GM18909 (cell line): ENCODE data around the gene A1BG.
"Not testable (repeated sequence)": the region's sequence is repeated elsewhere in the genome, so short reads cannot be mapped to it uniquely, and the experiment has no call there.

Experiments
- ATAC-seq: cut with Tn5 transposase; IDR thresholded peaks from one replicate; pipeline ENCODE4 v1.9.1; 2021; ENCODE audit warnings: mild to moderate bottlenecking; ENCODE audit not compliant: unreplicated experiment, poor library complexity

The A1BG gene

GRCh38 chr19:58338825-58339558 is 14.3 kb downstream of the A1BG start:
- no peak for ATAC-seq

GRCh38 chr19:58338336-58338735 is 15.0 kb downstream of the A1BG start:
- no peak for ATAC-seq

GRCh38 chr19:58336820-58337219 is 16.5 kb downstream of the A1BG start:
- ATAC-seq: no peak

GRCh38 chr19:58336216-58336615 is 17.1 kb downstream of the A1BG start:
- ATAC-seq: no peak

GRCh38 chr19:58335630-58336029 is 17.7 kb downstream of the A1BG start:
- no peak for ATAC-seq

GRCh38 chr19:58334691-58335249 is 18.5 kb downstream of the A1BG start:
- no peak for ATAC-seq

- no peak for ATAC-seq
Observed at GRCh38 chr19:58332697-58333096, 20.6 kb downstream of the A1BG start.

- ATAC-seq: no peak
Observed at GRCh38 chr19:58330458-58330857, 22.8 kb downstream of the A1BG start.

- ATAC-seq: no peak
Observed at GRCh38 chr19:58328999-58329398, 24.3 kb downstream of the A1BG start.

GRCh38 chr19:58326914-58327726 is 26.2 kb downstream of the A1BG start, which contains the start of gene ZSCAN22:
TSS of gene ZSCAN22 (plus strand) at chr19:58326994. CDS start at chr19:58334803, 7,809 bp downstream.
- ATAC-seq: peak; percentile 87

- no peak for ATAC-seq
Observed at GRCh38 chr19:58326501-58326913, 26.8 kb downstream of the A1BG start.

- no peak for ATAC-seq
Observed at GRCh38 chr19:58325311-58326022, 27.8 kb downstream of the A1BG start.

- no peak for ATAC-seq
Observed at GRCh38 chr19:58319241-58319640, 34.1 kb downstream of the A1BG start.

GRCh38 chr19:58318297-58318696 is 35.0 kb downstream of the A1BG start:
- ATAC-seq: no peak

GRCh38 chr19:58317476-58318072 is 35.7 kb downstream of the A1BG start:
- ATAC-seq: no peak

GRCh38 chr19:58315580-58315979 is 37.7 kb downstream of the A1BG start:
- no peak for ATAC-seq

- ATAC-seq: no peak
Observed at GRCh38 chr19:58311345-58311865, 41.9 kb downstream of the A1BG start.

- not testable (repeated sequence) for ATAC-seq
Observed at GRCh38 chr19:58310685-58311084, 42.6 kb downstream of the A1BG start.

- no peak for ATAC-seq
Observed at GRCh38 chr19:58307736-58308135, 45.6 kb downstream of the A1BG start.

- ATAC-seq: no peak
Observed at GRCh38 chr19:58305932-58306323, 47.4 kb downstream of the A1BG start.
